HepG2 (cell line): ENCODE results near the gene DLL1. TPM values are rescaled to one million over a fixed set of nuclear protein-coding genes. Genes with fewer than 3 reads are reported as not detected.

ENCODE experiments used
- ATAC-seq: fragments of 200-7000 bp; cut with Tn5 transposase; 3 replicates; pipeline ENCODE4 v1.9.1; 2020; ENCODE audit warnings: mild to moderate bottlenecking, moderate library complexity
- BruUV-seq: library from RNA; stranded (reverse); fragments of 400-500 nt; replicated peaks from 2 replicates; lab custom pipeline; 2021; lab: Mats Ljungman, UMichigan
- CTCF ChIA-PET: fragments of 300-600 bp; formaldehyde crosslinking; extraction: SDS; loops from one replicate; lab custom pipeline; 2021; ENCODE audit warnings: low total read pairs, inconsistent platforms, low intra/inter-chr PET ratio; lab: Yijun Ruan, JAX
- POLR2A ChIA-PET: fragments of 350-600 bp; sonication (Branson Sonifier 250); formaldehyde crosslinking; loops from one replicate; lab custom pipeline; 2020; ENCODE audit warnings: antibody characterized with exemption, inconsistent platforms; lab: Yijun Ruan, JAX
- DNase-seq: peaks from one replicate; pipeline ENCODE4 v3.0.0-alpha.2; 2015; ENCODE audit warnings: low spot score
- FAIRE-seq: peaks from 3 replicates; lab custom pipeline; 2011; peaks lifted over from hg19 to GRCh38; lab: Jason Lieb, UNC
- H2AFZ ChIP-seq: one replicate; pipeline ENCODE4 v1.6.1; 2011; ENCODE audit warnings: low read length, inconsistent platforms
- H3K27ac ChIP-seq: fragments of 300-600 bp; 3 replicates; pipeline ENCODE4 v1.8.0; 2011; ENCODE audit warnings: mixed run types, mild to moderate bottlenecking, mixed read lengths, low read length, inconsistent platforms; ENCODE audit not compliant: insufficient read depth; ENCODE audit errors: extremely low read length
- H3K27me3 ChIP-seq, 2 experiments: fragments of 200-600 bp in 1 of 2; 2 replicates in 1 of 2; 3 replicates in 1 of 2; pipeline versions ENCODE4 v1.6.0 to v1.8.0; 2011; ENCODE audit warnings: low read length in 2 of 2, mild to moderate bottlenecking in 2 of 2, moderate library complexity in 2 of 2, inconsistent platforms in 1 of 2; ENCODE audit not compliant: insufficient read depth in 2 of 2, control insufficient read depth in 1 of 2
- H3K36me3 ChIP-seq, 2 experiments: fragments of 200-600 bp in 1 of 2; replicated peaks in 1 of 2; 2 replicates in 1 of 2; 3 replicates in 1 of 2; pipeline versions ENCODE4 v1.5.1 to v1.8.0; 2011; ENCODE audit warnings: low read length in 2 of 2, inconsistent platforms in 1 of 2; ENCODE audit not compliant: insufficient read depth in 2 of 2, control insufficient read depth in 1 of 2
- H3K4me1 ChIP-seq: 2 replicates; pipeline ENCODE4 v1.5.1; 2012; ENCODE audit warnings: low read length, inconsistent platforms; ENCODE audit not compliant: insufficient read depth
- H3K4me2 ChIP-seq: 2 replicates; pipeline ENCODE4 v1.6.0; 2011; ENCODE audit warnings: low read depth, low read length, inconsistent platforms
- H3K4me3 ChIP-seq, 3 experiments: fragments of 200-600 bp in 1 of 3; sonication (generic), shearing (Covaris generic) in 1 of 3; replicated peaks in 1 of 3; 2 replicates each; pipeline ENCODE4 v1.5.1; 2011 to 2016; ENCODE audit warnings: low read length in 3 of 3, inconsistent platforms in 2 of 3, low read depth in 2 of 3, mild to moderate bottlenecking in 2 of 3, control low read depth in 1 of 3, mixed read lengths in 1 of 3; ENCODE audit not compliant: insufficient read depth in 1 of 3
- H3K79me2 ChIP-seq: one replicate; pipeline ENCODE4 v1.6.1; 2011; ENCODE audit warnings: low read length, inconsistent platforms; ENCODE audit not compliant: insufficient read depth
- H3K9ac ChIP-seq: 2 replicates; pipeline ENCODE4 v1.6.0; 2011; ENCODE audit warnings: mild to moderate bottlenecking, low read depth, low read length, inconsistent platforms; ENCODE audit not compliant: insufficient read depth
- H3K9me3 ChIP-seq: 2 replicates; pipeline ENCODE4 v1.5.1; 2012; ENCODE audit warnings: mild to moderate bottlenecking, low read length
- H4K20me1 ChIP-seq: 2 replicates; pipeline ENCODE4 v1.6.0; 2011; ENCODE audit warnings: inconsistent platforms, mild to moderate bottlenecking, low read length, moderate library complexity; ENCODE audit not compliant: insufficient read depth
- CENPT ChIP-seq: sonication (generic); formaldehyde crosslinking; IDR thresholded peaks from 2 replicates; pipeline ENCODE4 v1.8.0; 2022; ENCODE audit warnings: low read depth, mild to moderate bottlenecking, moderate library complexity, missing genetic modification reagents
- MTF2 ChIP-seq: sonication (generic); formaldehyde crosslinking; IDR thresholded peaks from 2 replicates; pipeline ENCODE4 v1.5.0; 2020; ENCODE audit warnings: missing genetic modification reagents, borderline replicate concordance
- WGBS: methylation state at CpG from one replicate; pipeline ENCODE4 v1.1.6; 2017; ENCODE audit warnings: low lambda C conversion rate; 5-methylcytosine and 5-hydroxymethylcytosine counted together
- in situ Hi-C: cut with HindIII; loops from 2 replicates; pipeline ENCODE4 v1.10.0; 2017; ENCODE audit warnings: low pct_unique_long_range_greater_than_20kb; ENCODE audit not compliant: extremely low pct_ligation_motif_present
- intact Hi-C: fragments of 100-400 bp; cut with micrococcal nuclease; formaldehyde crosslinking; loops from one replicate; pipeline ENCODE4 v1.10.0; 2022; ENCODE audit not compliant: unreplicated experiment
- polyA plus RNA-seq, 8 experiments: library from polyadenylated mRNA; depleted of rRNA in 3 of 8; stranded (reverse) in 7 of 8; unstranded in 1 of 8; fragments of >200 nt; fragmentation: Illumina TruSeq in 4 of 8; extraction: Trizol in 4 of 8; gene quantifications; 2 replicates each; pipeline versions ENCODE4 v1.2.1 to v1.2.3, GENCODE V29; 2011 to 2016; ENCODE audit warnings: low read depth in 4 of 8, missing spikeins in 1 of 8, mixed read lengths in 1 of 8; ENCODE audit not compliant: insufficient read depth in 1 of 8
- total RNA-seq, 5 experiments: library from RNA; depleted of rRNA; stranded (reverse); fragments of >200 nt; fragmentation: Illumina TruSeq; extraction: Trizol; gene quantifications; 2 replicates each; pipeline ENCODE4 v1.2.3, GENCODE V29; 2016; ENCODE audit warnings: low read depth in 1 of 5
- TF ChIP-seq, protein P1 (sequence below): sonication (generic); formaldehyde crosslinking; conservative IDR thresholded peaks from 2 replicates; pipeline ENCODE4 v1.4.0; 2020; ENCODE audit warnings: missing genetic modification reagents

DLL1 gene
- total and polyA plus RNA-seq, 2 of the 13 experiments (the other 11 are each of a cell fraction or from before 2014, with no cell fraction given), result not detected

DNA sequence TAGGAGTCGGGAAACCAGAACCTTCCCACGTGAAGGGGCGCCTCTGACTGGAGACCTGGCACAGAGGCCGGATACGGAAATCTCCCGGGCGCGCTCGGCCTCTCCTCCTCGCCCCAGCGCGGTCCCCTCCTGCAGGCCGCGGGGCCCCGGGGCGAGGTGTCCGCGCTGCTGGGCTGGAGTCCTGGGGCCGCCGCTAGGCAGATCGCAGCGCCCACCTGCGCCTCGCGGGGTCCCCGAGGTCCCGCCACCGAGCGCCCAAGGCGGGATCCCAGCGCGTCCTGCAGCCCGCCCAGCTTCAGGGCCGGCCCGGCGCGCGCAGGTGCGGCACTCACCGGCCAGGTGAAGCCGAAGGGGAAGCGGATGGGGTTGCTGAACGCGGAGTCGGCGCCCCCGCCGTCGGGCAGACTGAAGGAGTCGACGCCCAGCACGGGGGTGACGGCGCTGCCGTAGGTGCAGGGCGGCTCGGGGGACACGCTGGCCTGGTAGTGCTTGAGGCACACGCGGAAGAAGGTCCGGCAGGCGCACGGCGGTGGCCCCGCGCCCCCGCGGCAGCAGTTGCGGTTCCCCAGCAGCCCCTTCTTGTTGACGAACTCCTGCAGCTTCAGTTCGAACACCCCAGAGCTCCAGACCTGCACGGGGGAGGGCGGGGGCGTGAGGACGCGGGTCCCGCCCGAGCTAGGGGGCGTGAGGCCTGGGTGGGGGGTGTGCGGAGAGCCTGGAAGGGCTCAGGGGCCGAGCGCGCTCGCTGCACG is 1.5 kb downstream of the DLL1 start (continued):
- TF ChIP-seq, protein P1, sequence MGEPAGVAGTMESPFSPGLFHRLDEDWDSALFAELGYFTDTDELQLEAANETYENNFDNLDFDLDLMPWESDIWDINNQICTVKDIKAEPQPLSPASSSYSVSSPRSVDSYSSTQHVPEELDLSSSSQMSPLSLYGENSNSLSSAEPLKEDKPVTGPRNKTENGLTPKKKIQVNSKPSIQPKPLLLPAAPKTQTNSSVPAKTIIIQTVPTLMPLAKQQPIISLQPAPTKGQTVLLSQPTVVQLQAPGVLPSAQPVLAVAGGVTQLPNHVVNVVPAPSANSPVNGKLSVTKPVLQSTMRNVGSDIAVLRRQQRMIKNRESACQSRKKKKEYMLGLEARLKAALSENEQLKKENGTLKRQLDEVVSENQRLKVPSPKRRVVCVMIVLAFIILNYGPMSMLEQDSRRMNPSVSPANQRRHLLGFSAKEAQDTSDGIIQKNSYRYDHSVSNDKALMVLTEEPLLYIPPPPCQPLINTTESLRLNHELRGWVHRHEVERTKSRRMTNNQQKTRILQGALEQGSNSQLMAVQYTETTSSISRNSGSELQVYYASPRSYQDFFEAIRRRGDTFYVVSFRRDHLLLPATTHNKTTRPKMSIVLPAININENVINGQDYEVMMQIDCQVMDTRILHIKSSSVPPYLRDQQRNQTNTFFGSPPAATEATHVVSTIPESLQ (CRISPR knock-in tag), result no peak

DNA sequence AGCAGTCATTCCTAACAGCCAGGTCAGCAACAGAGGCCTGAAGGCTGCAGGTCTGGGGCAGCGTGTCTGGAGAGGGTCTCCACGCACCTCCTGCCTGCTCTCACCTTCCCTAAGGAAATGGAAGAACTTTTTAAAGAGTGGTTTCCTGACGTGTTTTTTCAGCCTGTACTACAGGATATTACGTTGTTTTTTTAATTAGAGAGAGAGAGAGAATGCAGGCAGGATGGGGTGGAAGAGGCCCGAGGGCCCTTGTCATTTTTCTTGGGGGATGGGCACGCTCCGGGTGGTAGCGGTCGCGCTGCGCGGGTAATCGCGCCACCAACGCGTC is 2.1 kb downstream of the DLL1 start:
- Histone ChIP-seq H3K4me3 (no peak overlapping the region), H3K27ac (no peak overlapping the region), H3K9ac (no peak overlapping the region), H3K9me3 (no peaks in the 10 kb centered on the region), H3K79me2 (no peaks in the 10 kb centered on the region), H3K36me3 (no peaks in the 10 kb centered on the region), H4K20me1 (no peaks in the 10 kb centered on the region; the same call in 1 of the 2 replicates), H2AFZ (no peak overlapping the region), H3K27me3 (peaks cover 42 to 97% of the 10 kb centered on the region in 2 experiments), H3K4me2 (0 out of 2 replicates have a peak overlapping the region, but pooled peaks have one; percentile 68), H3K4me1 (peaks cover 23% of the 10 kb centered on the region)
- ChIA-PET POLR2A (no interaction called here), CTCF (no interaction called here)
- DNase-seq, result no peak
- intact Hi-C loops, result no loop called here
- 0 out of 2 replicates have a peak, but pooled peaks have one; percentile 45 for TF ChIP-seq MTF2 (CRISPR knock-in tag)
- no peak for TF ChIP-seq CENPT
- BruUV-seq, result no TSS peak
- WGBS, result 25% methylated on average over 16 of the region's 16 CpGs
- no peak for FAIRE-seq
- in situ Hi-C loops, result no loop called here
- no peak for ATAC-seq
